Measurements from ENCODE around the gene NFATC4. TPM values are rescaled to one million over a fixed set of nuclear protein-coding genes. Genes with fewer than 3 reads are reported as not detected.

NFATC4 gene
- total RNA-seq, 1 donor from 2014 or later: 56.6 TPM

- H3K4me1 Mint-ChIP-seq (ENCODE audit: low read depth): peaks cover 26% of the 10 kb centered on the region
- H3K27ac Mint-ChIP-seq: no peak overlapping the region
- no peaks in the 10 kb centered on the region for H3K9me3 Mint-ChIP-seq (ENCODE audit: low read depth)
- peaks cover 2% of the 10 kb centered on the region for H3K36me3 Mint-ChIP-seq (ENCODE audit: insufficient read depth)
- no peak for TF ChIP-seq CTCF (IDR thresholded peaks at IDR 0.05; ENCODE audit: unreplicated experiment)
- no peaks in the 10 kb centered on the region for H3K27me3 Mint-ChIP-seq
- no peak for DNase-seq (ENCODE audit: low spot score, unreplicated experiment)
- no peak overlapping the region for H3K4me3 Mint-ChIP-seq (ENCODE audit: low read depth)
Measured at GRCh38 chr14:24401810-24402702, 34.1 kb downstream of the NFATC4 start.

GRCh38 chr14:24403294-24403998, 35.5 kb downstream of the NFATC4 start:
- Mint-ChIP-seq H3K4me1 (ENCODE audit: low read depth) (peaks cover 26% of the 10 kb centered on the region), H3K27ac (no peak overlapping the region)

DNA sequence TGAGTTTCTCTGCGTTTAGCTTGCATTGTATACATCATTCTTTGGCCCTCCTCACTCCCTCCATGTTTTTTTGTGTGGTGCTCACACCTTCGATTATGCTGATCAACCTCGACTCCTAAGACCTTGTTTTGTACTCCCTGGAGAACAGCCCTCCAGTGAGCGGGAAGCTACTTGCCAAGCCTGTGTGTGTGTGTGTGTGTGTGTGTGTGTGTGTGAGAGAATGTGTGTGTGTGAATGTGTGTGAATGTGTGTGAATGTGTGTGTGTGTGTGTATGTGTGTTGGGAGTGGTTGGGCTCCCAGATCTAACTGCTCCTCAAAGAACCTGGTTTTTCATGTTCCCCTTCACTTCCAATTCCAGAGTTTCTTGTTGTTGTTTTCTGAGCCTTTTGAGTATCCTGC, 36.8 kb downstream of the NFATC4 start:
- no peak for DNase-seq (ENCODE audit: low spot score, unreplicated experiment)
- no peaks in the 10 kb centered on the region for H3K9me3 Mint-ChIP-seq (ENCODE audit: low read depth)
- H3K27me3 Mint-ChIP-seq: no peaks in the 10 kb centered on the region
- H3K36me3 Mint-ChIP-seq (ENCODE audit: insufficient read depth): peaks cover 2% of the 10 kb centered on the region
- no peak overlapping the region for H3K27ac Mint-ChIP-seq
- H3K4me1 Mint-ChIP-seq (ENCODE audit: low read depth): peaks cover 21% of the 10 kb centered on the region
- TF ChIP-seq CTCF (IDR thresholded peaks at IDR 0.05; ENCODE audit: unreplicated experiment): no peak
- no peak overlapping the region for H3K4me3 Mint-ChIP-seq (ENCODE audit: low read depth)

More at GRCh38 chr14:24403294-24403998, 35.5 kb downstream of the NFATC4 start:
- Mint-ChIP-seq H3K36me3 (ENCODE audit: insufficient read depth) (peaks cover 2% of the 10 kb centered on the region), H3K27me3 (no peaks in the 10 kb centered on the region), H3K4me3 (ENCODE audit: low read depth) (no peak overlapping the region), H3K9me3 (ENCODE audit: low read depth) (no peaks in the 10 kb centered on the region)
- no peak for TF ChIP-seq CTCF (IDR thresholded peaks at IDR 0.05; ENCODE audit: unreplicated experiment)
- DNase-seq (ENCODE audit: low spot score, unreplicated experiment): no peak

DNA sequence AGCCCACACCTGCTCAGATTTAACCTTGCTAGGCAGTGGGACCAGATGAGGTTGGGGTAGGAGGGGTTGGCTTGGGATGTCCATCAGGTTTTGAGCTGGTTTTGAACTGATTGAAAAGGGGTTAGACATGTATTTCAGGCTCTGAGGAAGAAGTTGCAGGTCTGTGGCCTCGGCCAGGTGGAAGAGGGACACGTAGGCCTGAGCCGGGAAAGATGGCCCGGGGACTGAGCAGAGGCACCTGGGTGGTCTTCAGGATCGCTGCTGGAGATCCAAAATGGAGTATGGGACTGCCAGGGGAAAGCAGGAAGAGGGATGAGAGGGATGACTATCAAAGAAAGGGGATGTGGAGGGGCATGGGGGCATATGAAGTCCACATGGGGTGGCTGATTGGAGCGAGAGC, 38.4 kb downstream of the NFATC4 start:
- peaks cover 15% of the 10 kb centered on the region for H3K4me1 Mint-ChIP-seq (ENCODE audit: low read depth)

More for the DNA sequence above, 38.4 kb downstream of the NFATC4 start:
- Mint-ChIP-seq H3K4me3 (ENCODE audit: low read depth) (no peak overlapping the region), H3K36me3 (ENCODE audit: insufficient read depth) (peaks cover 3% of the 10 kb centered on the region), H3K27ac (no peak overlapping the region), H3K9me3 (ENCODE audit: low read depth) (no peaks in the 10 kb centered on the region), H3K27me3 (no peaks in the 10 kb centered on the region)
- TF ChIP-seq CTCF (IDR thresholded peaks at IDR 0.05; ENCODE audit: unreplicated experiment): no peak
- no peak for DNase-seq (ENCODE audit: low spot score, unreplicated experiment)
